ENCODE measurements around the gene MXD1.

DNA sequence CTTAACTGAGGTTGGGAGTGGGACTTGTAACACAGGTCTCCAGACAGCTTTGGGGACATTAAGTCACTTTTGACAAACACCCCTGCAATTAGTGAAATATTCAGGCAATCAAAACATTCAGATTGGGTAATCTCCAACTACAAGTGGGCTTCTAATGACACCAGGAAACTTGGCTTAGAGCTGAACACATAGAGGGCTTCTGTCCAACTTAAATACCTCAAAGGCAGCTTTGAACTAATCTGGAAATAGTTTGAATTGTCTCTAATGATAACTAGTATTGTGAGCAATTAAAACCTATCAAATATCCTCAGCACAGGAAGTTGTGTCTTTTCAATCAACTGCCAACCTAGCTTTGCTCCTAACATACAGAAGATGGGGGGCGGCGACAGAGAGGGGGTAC lies 51.6 kb downstream of the MXD1 start:
- TF ChIP-seq, protein P1, sequence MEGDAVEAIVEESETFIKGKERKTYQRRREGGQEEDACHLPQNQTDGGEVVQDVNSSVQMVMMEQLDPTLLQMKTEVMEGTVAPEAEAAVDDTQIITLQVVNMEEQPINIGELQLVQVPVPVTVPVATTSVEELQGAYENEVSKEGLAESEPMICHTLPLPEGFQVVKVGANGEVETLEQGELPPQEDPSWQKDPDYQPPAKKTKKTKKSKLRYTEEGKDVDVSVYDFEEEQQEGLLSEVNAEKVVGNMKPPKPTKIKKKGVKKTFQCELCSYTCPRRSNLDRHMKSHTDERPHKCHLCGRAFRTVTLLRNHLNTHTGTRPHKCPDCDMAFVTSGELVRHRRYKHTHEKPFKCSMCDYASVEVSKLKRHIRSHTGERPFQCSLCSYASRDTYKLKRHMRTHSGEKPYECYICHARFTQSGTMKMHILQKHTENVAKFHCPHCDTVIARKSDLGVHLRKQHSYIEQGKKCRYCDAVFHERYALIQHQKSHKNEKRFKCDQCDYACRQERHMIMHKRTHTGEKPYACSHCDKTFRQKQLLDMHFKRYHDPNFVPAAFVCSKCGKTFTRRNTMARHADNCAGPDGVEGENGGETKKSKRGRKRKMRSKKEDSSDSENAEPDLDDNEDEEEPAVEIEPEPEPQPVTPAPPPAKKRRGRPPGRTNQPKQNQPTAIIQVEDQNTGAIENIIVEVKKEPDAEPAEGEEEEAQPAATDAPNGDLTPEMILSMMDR (IDR thresholded peaks at IDR 0.05) = no peak
- TF ChIP-seq POLR2A (IDR thresholded peaks at IDR 0.05) = no peak
